Activated CD4-positive, alpha-beta T cell treated with anti-CD3 and anti-CD28 coated beads, Interleukin-2, amount 10 ng/mL, durations not matched to agents 24 days and 14 days (primary cell): ENCODE results near the gene OR4E2. TPM values are rescaled to one million over a fixed set of nuclear protein-coding genes. Genes with fewer than 3 reads are reported as not detected.
"Not testable (repeated sequence)": the region's sequence is repeated elsewhere in the genome, so short reads cannot be mapped to it uniquely, and the experiment has no call there.

ENCODE experiments used
- DNase-seq: peaks from one replicate; pipeline ENCODE4 v3.0.0; 2022
- H3K27ac Mint-ChIP-seq: one replicate; pipeline ENCODE4 v1.8.0; 2022; ENCODE audit warnings: mild to moderate bottlenecking, mixed read lengths
- H3K27me3 Mint-ChIP-seq: one replicate; pipeline ENCODE4 v1.8.0; 2022; ENCODE audit warnings: mixed read lengths
- H3K36me3 Mint-ChIP-seq: one replicate; pipeline ENCODE4 v1.8.0; 2022; ENCODE audit warnings: low read depth, mild to moderate bottlenecking, mixed read lengths
- H3K4me1 Mint-ChIP-seq: one replicate; pipeline ENCODE4 v1.8.0; 2021; ENCODE audit warnings: mixed read lengths
- H3K4me3 Mint-ChIP-seq: one replicate; pipeline ENCODE4 v1.8.0; 2022; ENCODE audit warnings: mild to moderate bottlenecking, moderate library complexity, mixed read lengths
- H3K9me3 Mint-ChIP-seq: one replicate; pipeline ENCODE4 v1.8.0; 2021; ENCODE audit warnings: mixed read lengths
- intact Hi-C: fragments of 100-400 bp; cut with micrococcal nuclease; formaldehyde crosslinking; loops from one replicate; pipeline ENCODE4 v1.15.1; 2023
- total RNA-seq: library from RNA; stranded (reverse); gene quantifications from 2 replicates; pipeline ENCODE4 v1.2.3, GENCODE V29; 2022

Gene OR4E2
- total RNA-seq, result not detected in 2 replicates

GRCh38 chr14:21653331-21653885, at the start of gene OR4E2:
Gene OR4E2 (plus strand): TSS chr14:21653835. CDS start chr14:21665083, 11,248 bp downstream.
- no peak within 1 kb of the TSS for H3K4me3 Mint-ChIP-seq
- no peak within 1 kb of the TSS for H3K27ac Mint-ChIP-seq
- H3K27me3 Mint-ChIP-seq, result peaks cover 6% of the 10 kb centered on the region

GRCh38 chr14:21612324-21612723, 41.3 kb upstream of the OR4E2 start:
- DNase-seq, result no peak
- H3K4me3 Mint-ChIP-seq, result no peak overlapping the region
- H3K4me1 Mint-ChIP-seq, result no peaks in the 10 kb centered on the region
- H3K27ac Mint-ChIP-seq, result no peak overlapping the region
- peaks cover 7% of the 10 kb centered on the region for H3K27me3 Mint-ChIP-seq
- no peaks in the 10 kb centered on the region for H3K36me3 Mint-ChIP-seq
- intact Hi-C loops, result no loop called here
- no peaks in the 10 kb centered on the region for H3K9me3 Mint-ChIP-seq

More at GRCh38 chr14:21653331-21653885, at the start of gene OR4E2:
- DNase-seq, result no peak
- Mint-ChIP-seq H3K4me1 (no peaks in the 10 kb centered on the region), H3K9me3 (no peaks in the 10 kb centered on the region), H3K36me3 (no peaks in the 10 kb centered on the region)
- intact Hi-C loops, result no loop called here

- intact Hi-C loops, result no loop called here
- Mint-ChIP-seq H3K27ac (no peak overlapping the region), H3K36me3 (no peaks in the 10 kb centered on the region), H3K4me1 (no peaks in the 10 kb centered on the region), H3K4me3 (no peak overlapping the region), H3K9me3 (no peaks in the 10 kb centered on the region), H3K27me3 (peaks cover under 1% of the 10 kb centered on the region)
- no peak for DNase-seq
Measured at GRCh38 chr14:21614240-21614639, 39.4 kb upstream of the OR4E2 start.

- H3K9me3 Mint-ChIP-seq, result no peaks in the 10 kb centered on the region
- no peaks in the 10 kb centered on the region for H3K36me3 Mint-ChIP-seq
- no peak overlapping the region for H3K27ac Mint-ChIP-seq
- no peak for DNase-seq
- intact Hi-C loops, result no loop called here
- no peaks in the 10 kb centered on the region for H3K4me1 Mint-ChIP-seq
- peaks cover 10% of the 10 kb centered on the region for H3K27me3 Mint-ChIP-seq
- H3K4me3 Mint-ChIP-seq, result no peak overlapping the region
Measured at GRCh38 chr14:21617614-21618013, 36.0 kb upstream of the OR4E2 start.

- H3K27me3 Mint-ChIP-seq, result peaks cover 12% of the 10 kb centered on the region
- intact Hi-C loops, result no loop called here
- DNase-seq, result no peak
- no peaks in the 10 kb centered on the region for H3K4me1 Mint-ChIP-seq
- no peak overlapping the region for H3K27ac Mint-ChIP-seq
- H3K4me3 Mint-ChIP-seq, result no peak overlapping the region
- no peaks in the 10 kb centered on the region for H3K36me3 Mint-ChIP-seq
- no peaks in the 10 kb centered on the region for H3K9me3 Mint-ChIP-seq
Measured at GRCh38 chr14:21626491-21627230, 27.0 kb upstream of the OR4E2 start.

GRCh38 chr14:21630503-21630902, 23.1 kb upstream of the OR4E2 start:
- DNase-seq, intact Hi-C loops, H3K27ac Mint-ChIP-seq, H3K27me3 Mint-ChIP-seq, H3K36me3 Mint-ChIP-seq, H3K9me3 Mint-ChIP-seq, H3K4me1 Mint-ChIP-seq, H3K4me3 Mint-ChIP-seq: not testable (repeated sequence)

- H3K9me3 Mint-ChIP-seq, result no peaks in the 10 kb centered on the region
- no peak overlapping the region for H3K27ac Mint-ChIP-seq
- DNase-seq, result no peak
- intact Hi-C loops, result no loop called here
- H3K36me3 Mint-ChIP-seq, result no peaks in the 10 kb centered on the region
- no peak overlapping the region for H3K4me3 Mint-ChIP-seq
- no peaks in the 10 kb centered on the region for H3K4me1 Mint-ChIP-seq
- peaks cover 9% of the 10 kb centered on the region for H3K27me3 Mint-ChIP-seq
Measured at GRCh38 chr14:21631084-21631483, 22.6 kb upstream of the OR4E2 start.

- H3K27ac Mint-ChIP-seq, result no peak within 1 kb of the TSS
Measured at GRCh38 chr14:21634840-21635239, 18.8 kb upstream of the OR4E2 start, which contains the start of gene OR10G2. Gene OR10G2 (minus strand): TSS chr14:21634940. CDS start chr14:21634842, 98 bp downstream.

GRCh38 chr14:21642683-21643082, 11.0 kb upstream of the OR4E2 start:
- DNase-seq, result no peak
- Mint-ChIP-seq H3K27ac (no peak overlapping the region), H3K36me3 (no peaks in the 10 kb centered on the region), H3K27me3 (peaks cover 2% of the 10 kb centered on the region), H3K9me3 (no peaks in the 10 kb centered on the region), H3K4me3 (no peak overlapping the region), H3K4me1 (no peaks in the 10 kb centered on the region)
- intact Hi-C loops, result no loop called here

More at GRCh38 chr14:21634840-21635239, 18.8 kb upstream of the OR4E2 start, which contains the start of gene OR10G2:
- intact Hi-C loops, result no loop called here
- Mint-ChIP-seq H3K4me1 (no peaks in the 10 kb centered on the region), H3K9me3 (no peaks in the 10 kb centered on the region), H3K4me3 (no peak within 1 kb of the TSS), H3K27me3 (peaks cover 2% of the 10 kb centered on the region), H3K36me3 (no peaks in the 10 kb centered on the region)
- DNase-seq, result no peak

GRCh38 chr14:21643407-21643806, 10.2 kb upstream of the OR4E2 start:
- DNase-seq, result no peak
- Mint-ChIP-seq H3K36me3 (no peaks in the 10 kb centered on the region), H3K4me1 (no peaks in the 10 kb centered on the region), H3K4me3 (no peak overlapping the region), H3K27me3 (peaks cover 1% of the 10 kb centered on the region), H3K27ac (no peak overlapping the region), H3K9me3 (no peaks in the 10 kb centered on the region)
- intact Hi-C loops, result no loop called here

- no peaks in the 10 kb centered on the region for H3K4me1 Mint-ChIP-seq
- intact Hi-C loops, result no loop called here
- H3K27me3 Mint-ChIP-seq, result peaks cover 3% of the 10 kb centered on the region
- H3K9me3 Mint-ChIP-seq, result no peaks in the 10 kb centered on the region
- no peak for DNase-seq
- no peak overlapping the region for H3K4me3 Mint-ChIP-seq
- H3K27ac Mint-ChIP-seq, result no peak overlapping the region
- H3K36me3 Mint-ChIP-seq, result no peaks in the 10 kb centered on the region
Measured at GRCh38 chr14:21647380-21647779, 6.3 kb upstream of the OR4E2 start.

- peaks cover 4% of the 10 kb centered on the region for H3K27me3 Mint-ChIP-seq
- intact Hi-C loops, result no loop called here
- no peak overlapping the region for H3K4me3 Mint-ChIP-seq
Measured at GRCh38 chr14:21652209-21652808, 1.3 kb upstream of the OR4E2 start.

GRCh38 chr14:21654215-21654614, 580 bp downstream of the OR4E2 start:
- Mint-ChIP-seq H3K36me3 (no peaks in the 10 kb centered on the region), H3K27me3 (peaks cover 8% of the 10 kb centered on the region), H3K27ac (no peak overlapping the region), H3K4me3 (no peak overlapping the region), H3K4me1 (no peaks in the 10 kb centered on the region), H3K9me3 (no peaks in the 10 kb centered on the region)
- no peak for DNase-seq
- intact Hi-C loops, result no loop called here

More at GRCh38 chr14:21652209-21652808, 1.3 kb upstream of the OR4E2 start:
- DNase-seq, result no peak
- no peaks in the 10 kb centered on the region for H3K9me3 Mint-ChIP-seq
- H3K4me1 Mint-ChIP-seq, result no peaks in the 10 kb centered on the region
- H3K27ac Mint-ChIP-seq, result no peak overlapping the region
- no peaks in the 10 kb centered on the region for H3K36me3 Mint-ChIP-seq

GRCh38 chr14:21656980-21657379, 3.3 kb downstream of the OR4E2 start:
- intact Hi-C loops, result no loop called here
- H3K4me1 Mint-ChIP-seq, result no peaks in the 10 kb centered on the region
- peaks cover 8% of the 10 kb centered on the region for H3K27me3 Mint-ChIP-seq
- no peak overlapping the region for H3K4me3 Mint-ChIP-seq
- no peak overlapping the region for H3K27ac Mint-ChIP-seq
- H3K36me3 Mint-ChIP-seq, result no peaks in the 10 kb centered on the region
- no peak for DNase-seq
- H3K9me3 Mint-ChIP-seq, result no peaks in the 10 kb centered on the region
